Measurements from ENCODE around the gene PRKCQ.

PRKCQ gene

DNA sequence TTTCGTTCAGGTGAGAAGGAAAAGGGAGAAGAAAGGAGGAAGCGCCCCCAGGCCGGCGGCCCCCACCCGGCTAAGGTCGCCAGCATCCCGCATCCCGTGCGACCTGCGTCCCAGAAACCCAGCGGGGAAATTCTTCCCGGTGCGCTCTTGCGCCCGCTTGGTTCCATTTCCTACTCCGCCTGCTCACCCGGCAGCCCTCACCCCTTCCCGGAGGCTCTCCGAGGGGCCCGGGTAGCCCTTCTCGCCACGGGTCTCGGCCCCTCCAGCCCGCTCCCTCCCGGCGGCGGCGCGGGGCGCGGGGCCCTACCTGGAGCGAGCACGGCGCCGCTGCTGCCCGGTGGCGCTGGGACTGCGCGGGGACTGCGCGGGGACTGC is at the start of gene PRKCQ:
Gene PRKCQ, minus strand, starts transcription at position 373 of the 375 bp plus-strand sequence. CDS start 65,141 bp downstream, outside the sequence.
- DNase-seq = no peak
- TF ChIP-seq POLR2A (IDR thresholded peaks at IDR 0.05; ENCODE audit: low read length) = no peak
- TF ChIP-seq GATA1 (IDR thresholded peaks at IDR 0.05; ENCODE audit: low read depth, low read length) = no peak

DNA sequence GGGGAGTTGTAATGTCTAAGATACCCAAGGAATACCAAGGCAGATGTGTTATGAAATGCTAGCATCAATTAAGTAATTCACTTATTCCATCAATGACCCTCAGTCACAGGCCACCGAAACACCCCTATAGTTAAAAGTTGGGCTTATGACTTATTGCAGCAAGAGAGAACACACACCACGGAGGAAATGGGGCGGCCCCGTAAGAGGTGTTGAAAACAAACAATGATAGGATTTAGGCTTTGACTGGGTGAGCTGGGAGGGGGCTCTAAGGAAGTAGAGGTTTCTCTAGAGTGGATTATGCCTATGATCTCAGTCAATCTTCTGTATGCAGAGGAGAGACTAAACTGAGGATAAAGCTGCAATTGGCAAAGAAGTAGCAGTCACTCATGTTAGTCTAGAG is 45.4 kb upstream of the PRKCQ start:
- TF ChIP-seq GATA1 (IDR thresholded peaks at IDR 0.05; ENCODE audit: low read depth, low read length) (no peak), POLR2A (IDR thresholded peaks at IDR 0.05; ENCODE audit: low read length) (no peak)
- no peak for DNase-seq

DNA sequence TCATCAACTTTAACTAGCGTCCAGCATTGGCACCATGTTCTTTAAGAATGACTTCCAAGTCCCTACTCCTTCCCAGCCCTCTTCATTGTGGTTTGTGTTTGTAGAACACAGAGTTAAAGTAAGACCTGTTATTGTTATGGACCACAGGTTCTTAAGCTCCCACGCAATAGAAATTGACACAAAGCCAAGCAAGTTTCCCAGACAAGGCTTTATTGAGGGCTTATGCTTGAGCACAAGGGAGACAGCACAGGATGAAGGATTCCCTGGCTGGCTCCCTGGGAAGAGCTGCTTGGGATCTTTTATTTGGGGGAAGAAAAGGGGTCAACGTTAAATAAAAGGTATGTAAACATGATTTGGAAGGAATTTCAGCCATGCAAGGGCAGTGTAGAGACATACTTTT is 44.3 kb upstream of the PRKCQ start:
- TF ChIP-seq POLR2A (IDR thresholded peaks at IDR 0.05; ENCODE audit: low read length) = no peak
- no peak for TF ChIP-seq GATA1 (IDR thresholded peaks at IDR 0.05; ENCODE audit: low read depth, low read length)
- no peak for DNase-seq

DNA sequence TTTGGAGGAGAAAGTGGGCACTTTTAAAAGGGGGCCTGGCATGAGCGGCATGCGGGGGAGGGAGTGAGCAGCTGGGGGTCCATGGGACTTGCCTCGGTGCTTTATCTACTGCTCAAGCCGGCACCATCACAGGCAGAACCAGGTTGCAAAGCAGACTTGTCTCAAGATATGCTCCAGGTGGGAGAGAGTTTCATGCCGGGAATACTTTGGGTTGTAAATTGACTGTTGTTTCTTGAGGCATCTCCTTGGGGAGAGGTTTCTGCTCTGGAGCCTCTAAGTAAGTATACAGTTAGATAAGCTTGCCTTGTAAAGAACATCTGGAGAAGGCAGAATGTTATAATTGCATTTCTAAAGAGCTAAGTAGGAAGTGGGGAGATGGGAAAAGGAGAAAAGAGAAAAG is 42.8 kb upstream of the PRKCQ start:
- no peak for DNase-seq
- no peak for TF ChIP-seq GATA1 (IDR thresholded peaks at IDR 0.05; ENCODE audit: low read depth, low read length)

DNA sequence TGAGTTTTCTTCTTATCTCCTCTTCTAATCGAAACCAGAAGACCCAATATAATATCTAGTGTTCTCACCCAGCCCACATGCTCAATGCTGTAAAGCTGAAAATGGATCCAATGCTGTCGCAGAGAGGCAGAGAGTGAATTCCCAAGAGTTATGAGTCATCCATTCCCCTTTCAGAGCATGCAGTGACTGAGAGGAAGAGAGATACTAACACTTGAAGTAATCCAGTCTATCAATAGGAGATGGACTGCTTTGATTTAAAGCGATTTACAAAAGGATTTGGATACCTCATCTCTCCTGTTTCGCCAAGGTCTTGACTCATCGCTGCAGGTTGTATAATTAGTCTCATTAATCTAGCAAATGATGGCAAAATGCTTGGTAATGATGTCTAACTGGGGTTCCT is 41.5 kb upstream of the PRKCQ start:
- no peak for DNase-seq
- TF ChIP-seq GATA1 (IDR thresholded peaks at IDR 0.05; ENCODE audit: low read depth, low read length) (no peak), POLR2A (IDR thresholded peaks at IDR 0.05; ENCODE audit: low read length) (no peak)

DNA sequence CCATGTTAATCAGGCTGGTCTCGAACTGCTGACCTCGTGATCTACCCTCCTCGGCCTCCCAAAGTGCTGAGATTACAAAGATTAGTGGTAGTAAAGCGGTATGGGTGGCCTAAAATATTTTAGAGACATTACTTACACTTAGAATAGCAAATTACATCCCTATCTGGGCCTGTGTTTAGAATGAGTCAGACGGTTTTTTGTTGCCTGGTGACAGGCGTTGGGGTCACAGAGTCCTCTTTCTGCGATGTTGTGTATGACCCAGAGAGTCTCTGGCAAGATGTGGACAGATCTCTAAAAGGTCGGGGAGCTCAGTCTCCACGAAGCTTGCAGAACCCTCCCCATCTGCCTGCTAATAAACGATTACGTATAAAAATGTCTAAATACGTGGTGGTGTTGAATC is 39.6 kb upstream of the PRKCQ start:
- TF ChIP-seq POLR2A (IDR thresholded peaks at IDR 0.05; ENCODE audit: low read length) (no peak), GATA1 (IDR thresholded peaks at IDR 0.05; ENCODE audit: low read depth, low read length) (no peak)
- no peak for DNase-seq

DNA sequence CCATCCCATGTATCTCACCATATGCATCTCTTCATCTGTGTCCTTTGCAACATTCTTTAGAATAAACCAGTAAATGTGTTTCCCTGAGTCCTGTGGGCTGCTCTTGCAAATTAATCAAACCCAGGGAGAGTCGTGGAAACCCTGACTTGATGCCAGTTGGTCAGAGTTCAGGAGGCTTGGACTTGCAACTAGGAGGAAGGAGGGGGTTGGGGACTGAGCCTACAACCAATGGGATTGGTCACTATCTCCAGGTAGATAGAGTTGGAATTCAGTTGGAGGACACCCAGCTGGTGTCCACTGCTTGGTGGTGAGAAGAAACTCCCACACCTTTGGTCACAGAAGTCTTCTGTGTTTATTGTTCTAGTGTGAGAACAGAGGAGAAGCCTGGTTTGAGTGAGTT is 38.3 kb upstream of the PRKCQ start:
- no peak for DNase-seq
- TF ChIP-seq GATA1 (IDR thresholded peaks at IDR 0.05; ENCODE audit: low read depth, low read length) = no peak
- no peak for TF ChIP-seq POLR2A (IDR thresholded peaks at IDR 0.05; ENCODE audit: low read length)

DNA sequence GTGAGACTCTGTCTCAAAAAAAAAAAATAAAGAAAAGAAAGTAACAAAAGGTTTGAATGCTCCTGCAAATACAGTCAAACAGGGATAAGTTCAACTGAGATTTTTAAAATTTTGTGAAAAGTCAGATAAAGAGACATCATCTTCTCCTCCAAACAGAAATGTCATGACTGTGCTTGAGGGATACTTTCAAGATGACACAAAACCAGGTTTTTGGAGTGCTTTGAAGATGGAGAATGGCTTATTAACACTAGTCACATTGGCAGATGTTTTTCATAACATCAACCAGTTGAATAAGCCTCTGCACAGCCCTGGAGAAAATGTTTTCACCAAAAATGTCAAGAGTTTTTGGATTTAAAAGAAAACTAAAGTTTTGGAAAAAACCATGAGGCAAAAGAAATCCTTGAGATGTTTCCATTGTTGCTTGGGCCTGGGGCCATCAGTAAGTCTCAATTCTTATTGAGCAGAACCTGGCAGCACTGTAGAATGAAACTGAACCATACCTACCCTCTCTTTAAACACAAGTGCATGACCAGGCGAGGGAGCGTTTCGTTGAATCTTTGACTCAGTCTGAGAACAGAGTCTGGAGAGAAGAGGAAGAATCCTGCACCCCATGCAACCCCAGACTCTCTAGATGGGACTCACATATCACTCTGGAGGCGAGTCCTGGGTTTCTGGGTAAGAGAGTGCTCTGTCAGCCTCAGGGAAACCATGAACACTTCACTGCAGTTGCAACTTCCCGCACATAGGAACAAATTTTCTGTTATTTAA is 37.4 kb upstream of the PRKCQ start:
- DNase-seq = no peak
- TF ChIP-seq POLR2A (IDR thresholded peaks at IDR 0.05; ENCODE audit: low read length) = no peak
- no peak for TF ChIP-seq GATA1 (IDR thresholded peaks at IDR 0.05; ENCODE audit: low read depth, low read length)

DNA sequence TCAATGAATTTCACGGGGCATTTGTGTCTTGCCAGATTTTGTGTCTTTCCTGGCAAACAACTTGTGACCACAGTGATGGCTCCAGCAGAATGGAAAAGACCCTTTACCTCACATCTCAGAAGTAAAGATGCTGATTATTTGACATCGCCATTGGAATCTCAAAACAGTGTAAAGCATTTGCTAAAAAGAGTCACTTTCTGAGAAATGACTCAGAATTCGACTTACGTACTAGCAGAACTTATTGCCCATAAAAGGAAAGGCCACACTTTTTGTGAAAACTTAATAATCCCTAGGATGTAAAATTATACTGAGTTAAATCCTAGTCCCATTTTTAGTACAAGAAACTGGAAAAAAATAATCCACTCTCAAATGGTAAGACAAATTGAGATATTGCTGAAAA is 35.9 kb upstream of the PRKCQ start:
- TF ChIP-seq GATA1 (IDR thresholded peaks at IDR 0.05; ENCODE audit: low read depth, low read length) = no peak
- no peak for TF ChIP-seq POLR2A (IDR thresholded peaks at IDR 0.05; ENCODE audit: low read length)
- no peak for DNase-seq

DNA sequence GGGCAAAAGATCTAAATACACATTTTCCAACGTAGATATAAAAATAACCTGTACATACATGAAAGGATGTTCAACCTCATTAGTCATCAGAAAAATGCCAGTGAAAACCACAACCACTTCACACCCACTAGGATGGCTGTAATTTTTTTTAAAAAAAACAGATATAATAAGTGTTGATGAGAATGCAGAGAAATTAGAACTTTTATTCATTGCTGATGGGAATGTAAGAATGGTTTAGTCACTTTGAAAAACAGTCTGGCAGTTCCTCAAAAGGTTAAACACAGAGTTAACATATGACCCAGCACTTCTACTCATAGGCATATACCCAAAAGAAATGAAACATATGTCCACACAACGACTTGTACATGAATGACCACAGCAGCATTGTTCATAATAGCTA is 32.3 kb upstream of the PRKCQ start:
- TF ChIP-seq POLR2A (IDR thresholded peaks at IDR 0.05; ENCODE audit: low read length) (no peak), GATA1 (IDR thresholded peaks at IDR 0.05; ENCODE audit: low read depth, low read length) (no peak)
- DNase-seq = no peak

DNA sequence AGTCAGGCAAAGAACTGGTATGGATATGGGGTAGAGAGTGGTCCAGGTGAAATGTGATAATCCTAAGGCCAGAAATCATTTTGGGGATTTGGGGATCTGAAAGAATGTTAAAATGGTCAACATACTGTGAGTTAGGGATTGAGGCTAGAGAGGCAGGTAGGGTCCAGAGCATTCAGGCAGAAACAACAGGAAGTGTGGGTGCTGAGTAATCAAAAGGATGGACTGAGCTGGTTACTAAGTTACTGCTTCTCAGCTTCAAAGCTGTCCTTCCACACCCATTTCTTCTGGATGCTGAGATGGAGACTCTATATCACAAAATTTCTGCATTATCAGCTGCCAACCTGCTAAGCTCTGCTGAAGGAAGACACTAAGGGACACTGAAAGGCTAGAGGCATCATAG is 30.6 kb upstream of the PRKCQ start:
- no peak for TF ChIP-seq POLR2A (IDR thresholded peaks at IDR 0.05; ENCODE audit: low read length)
- no peak for TF ChIP-seq GATA1 (IDR thresholded peaks at IDR 0.05; ENCODE audit: low read depth, low read length)
- DNase-seq = no peak

DNA sequence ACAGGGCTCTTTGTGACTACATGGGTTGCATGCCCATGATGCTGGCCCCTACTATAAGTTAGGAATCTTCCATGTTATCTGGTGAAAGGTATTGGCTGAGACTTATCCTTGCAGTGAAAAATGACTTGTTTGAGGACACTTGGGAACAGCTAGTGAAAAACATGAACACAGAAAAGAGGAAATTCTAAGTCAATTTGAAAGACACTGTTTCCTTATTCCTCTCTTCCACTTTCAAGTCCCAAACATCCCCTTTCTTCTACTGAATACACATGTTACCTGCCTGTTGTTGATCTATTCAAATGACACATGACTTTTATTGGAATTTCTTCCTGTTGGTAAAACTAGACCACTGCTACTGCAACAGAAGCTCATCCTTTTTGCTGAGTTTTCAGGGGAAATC is 29.5 kb upstream of the PRKCQ start:
- DNase-seq = no peak
- no peak for TF ChIP-seq GATA1 (IDR thresholded peaks at IDR 0.05; ENCODE audit: low read depth, low read length)
- TF ChIP-seq POLR2A (IDR thresholded peaks at IDR 0.05; ENCODE audit: low read length) = no peak

DNA sequence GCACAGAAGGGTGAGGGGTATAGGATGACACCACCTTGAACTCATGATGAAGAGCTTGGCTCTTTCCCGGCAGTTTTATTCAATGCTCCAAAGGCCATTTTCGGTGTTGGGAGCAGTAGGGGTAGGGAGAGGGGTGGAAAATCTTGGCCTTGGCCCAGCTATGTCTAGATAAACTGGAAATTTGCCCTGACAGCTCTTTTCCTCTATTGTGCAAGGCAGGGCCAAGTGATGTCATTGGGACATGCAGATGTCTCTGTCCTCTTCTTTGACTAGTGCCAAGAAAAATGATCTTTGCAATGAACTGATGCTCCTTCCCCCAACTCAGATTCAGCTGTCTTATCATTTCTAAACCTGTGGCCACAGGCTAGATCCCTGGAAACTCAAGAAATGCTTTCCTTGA is 27.7 kb upstream of the PRKCQ start:
- TF ChIP-seq POLR2A (IDR thresholded peaks at IDR 0.05; ENCODE audit: low read length) (no peak), GATA1 (IDR thresholded peaks at IDR 0.05; ENCODE audit: low read depth, low read length) (no peak)
- DNase-seq = no peak

DNA sequence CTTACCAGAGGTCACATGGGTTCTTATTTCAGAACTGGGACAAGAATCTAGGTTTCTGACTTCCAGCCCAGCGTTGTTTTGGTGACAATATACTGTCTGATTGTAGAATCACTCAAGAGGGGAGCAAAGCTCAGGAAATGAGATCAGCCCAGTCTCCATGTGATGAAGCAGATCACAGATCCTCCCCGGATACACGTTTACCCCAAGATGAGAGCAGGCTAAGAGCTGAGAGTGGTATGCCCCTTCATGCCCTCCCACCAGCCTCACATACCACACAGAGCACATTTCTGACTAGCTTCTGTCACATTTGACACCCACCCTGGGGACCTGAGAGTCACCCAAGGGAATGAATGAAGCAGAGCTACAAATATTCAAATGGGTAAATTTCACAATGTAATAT is 27.1 kb upstream of the PRKCQ start:
- no peak for DNase-seq
- TF ChIP-seq POLR2A (IDR thresholded peaks at IDR 0.05; ENCODE audit: low read length) (no peak), GATA1 (IDR thresholded peaks at IDR 0.05; ENCODE audit: low read depth, low read length) (no peak)

All from erythroblast (primary cell).